HG02870 (cell line): ENCODE results near the gene AP1B1.
"Not testable (repeated sequence)": the region's sequence is repeated elsewhere in the genome, so short reads cannot be mapped to it uniquely, and the experiment has no call there.

Source experiments
- ATAC-seq: cut with Tn5 transposase; IDR thresholded peaks from one replicate; pipeline ENCODE4 v1.9.1; 2021; ENCODE audit warnings: mild to moderate bottlenecking, moderate library complexity; ENCODE audit not compliant: unreplicated experiment

The AP1B1 gene

GRCh38 chr22:29388759-29389090 is 355 bp upstream of the AP1B1 start:
- ATAC-seq = no peak

GRCh38 chr22:29386708-29387107 is 1.7 kb downstream of the AP1B1 start:
- ATAC-seq = no peak

GRCh38 chr22:29385748-29386147 is 2.6 kb downstream of the AP1B1 start:
- ATAC-seq = no peak

- ATAC-seq = no peak
Measured at GRCh38 chr22:29385151-29385704, 3.1 kb downstream of the AP1B1 start.

- no peak for ATAC-seq
Measured at GRCh38 chr22:29383740-29384139, 4.6 kb downstream of the AP1B1 start.

GRCh38 chr22:29382580-29383302 is 5.6 kb downstream of the AP1B1 start:
- no peak for ATAC-seq

GRCh38 chr22:29380856-29381255 is 7.5 kb downstream of the AP1B1 start:
- ATAC-seq = no peak

- ATAC-seq = no peak
Measured at GRCh38 chr22:29380032-29380781, 8.2 kb downstream of the AP1B1 start.

- ATAC-seq = no peak
Measured at GRCh38 chr22:29379258-29379657, 9.1 kb downstream of the AP1B1 start.

- ATAC-seq = no peak
Measured at GRCh38 chr22:29377979-29378378, 10.4 kb downstream of the AP1B1 start.

- not testable (repeated sequence) for ATAC-seq
Measured at GRCh38 chr22:29376705-29377104, 11.7 kb downstream of the AP1B1 start.

GRCh38 chr22:29375398-29376076 is 12.8 kb downstream of the AP1B1 start:
- ATAC-seq = no peak

GRCh38 chr22:29374806-29375205 is 13.6 kb downstream of the AP1B1 start:
- not testable (repeated sequence) for ATAC-seq

GRCh38 chr22:29374401-29374800 is 14.0 kb downstream of the AP1B1 start:
- no peak for ATAC-seq

- ATAC-seq = no peak
Measured at GRCh38 chr22:29370537-29370936, 17.8 kb downstream of the AP1B1 start.

GRCh38 chr22:29369460-29369859 is 18.9 kb downstream of the AP1B1 start:
- ATAC-seq = no peak

- no peak for ATAC-seq
Measured at GRCh38 chr22:29359469-29359868, 28.9 kb downstream of the AP1B1 start.

- not testable (repeated sequence) for ATAC-seq
Measured at GRCh38 chr22:29357193-29357890, 31.0 kb downstream of the AP1B1 start.

- no peak for ATAC-seq
Measured at GRCh38 chr22:29353860-29354259, 34.5 kb downstream of the AP1B1 start.

- ATAC-seq = no peak
Measured at GRCh38 chr22:29353286-29353685, 35.1 kb downstream of the AP1B1 start.

GRCh38 chr22:29352778-29353177 is 35.6 kb downstream of the AP1B1 start:
- no peak for ATAC-seq
